ENCODE data around the gene EXOC6. TPM values are rescaled to one million over a fixed set of nuclear protein-coding genes. Genes with fewer than 3 reads are reported as not detected.

The EXOC6 gene
- total and polyA plus RNA-seq, 4 donors, result 3.0 to 17.6 (median 10.5) TPM

DNA sequence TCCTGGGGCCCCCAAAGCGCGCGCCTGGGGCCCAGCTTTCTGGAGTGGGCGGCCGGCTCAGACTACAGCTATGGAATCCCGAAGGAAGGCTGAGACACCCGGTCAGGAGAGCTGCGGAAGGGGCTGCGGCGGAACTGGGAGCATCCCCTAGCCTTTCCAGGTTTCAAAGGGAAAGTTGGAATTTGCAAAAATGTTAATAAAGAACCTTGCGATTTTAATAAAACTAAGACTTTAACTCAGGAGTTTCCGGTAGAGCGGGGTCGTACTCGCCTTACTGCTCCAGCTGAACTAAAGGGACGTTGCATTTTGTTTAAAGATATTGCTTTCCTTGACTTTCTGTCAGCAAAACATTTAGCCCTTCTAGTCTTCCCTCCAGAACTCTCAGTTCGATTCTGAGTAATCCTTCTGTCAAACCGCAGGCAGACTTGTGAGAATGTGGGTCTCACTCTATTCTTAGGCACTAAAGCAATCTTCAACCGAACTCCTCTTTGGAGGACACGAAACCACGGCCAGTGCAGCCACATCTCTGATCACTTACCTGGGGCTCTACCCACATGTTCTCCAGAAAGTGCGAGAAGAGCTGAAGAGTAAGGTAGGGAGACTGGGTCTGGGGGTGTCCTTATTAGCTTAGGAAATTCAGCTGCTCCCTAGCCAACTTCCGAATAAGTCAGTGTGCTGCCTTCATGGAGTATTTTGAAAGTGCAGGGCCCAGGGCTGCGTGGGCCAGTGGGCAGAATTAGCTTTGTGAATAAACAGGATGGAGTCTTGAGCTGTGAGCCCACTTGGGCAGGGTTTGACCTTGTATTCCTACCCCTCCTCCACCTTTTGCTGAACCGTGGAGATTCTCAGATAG is 227.3 kb downstream of the EXOC6 start:
- WGBS, 2 donors, result 60 to 62% methylated on average over 25 of the region's 25 CpGs
- no peaks in the 10 kb centered on the region for H3K36me3 ChIP-seq (ENCODE audit: control insufficient read depth in 1 of 2, insufficient read depth in 2 of 2, low read length in 1 of 2)
- no peak overlapping the region for H3K27ac ChIP-seq (ENCODE audit: low read depth in 1 of 2, low read length in 2 of 2)
- intact Hi-C loops (cut with DNase I), result no loop called here
- no peak overlapping the region for H3K4me3 ChIP-seq (ENCODE audit: low read length in 2 of 2)
- peak; percentile 21 for ATAC-seq (ENCODE audit: low FRiP score)
- no peak for DNase-seq
- H3K4me1 ChIP-seq (ENCODE audit: control insufficient read depth in 1 of 2, insufficient read depth in 2 of 2, low read length in 2 of 2), result no peaks in the 10 kb centered on the region
- no peaks in the 10 kb centered on the region for H3K9me3 ChIP-seq (ENCODE audit: control insufficient read depth, low read length)
- H3K27me3 ChIP-seq (ENCODE audit: control insufficient read depth in 1 of 2, insufficient read depth in 2 of 2, low read length in 1 of 2), result no peaks in the 10 kb centered on the region

DNA sequence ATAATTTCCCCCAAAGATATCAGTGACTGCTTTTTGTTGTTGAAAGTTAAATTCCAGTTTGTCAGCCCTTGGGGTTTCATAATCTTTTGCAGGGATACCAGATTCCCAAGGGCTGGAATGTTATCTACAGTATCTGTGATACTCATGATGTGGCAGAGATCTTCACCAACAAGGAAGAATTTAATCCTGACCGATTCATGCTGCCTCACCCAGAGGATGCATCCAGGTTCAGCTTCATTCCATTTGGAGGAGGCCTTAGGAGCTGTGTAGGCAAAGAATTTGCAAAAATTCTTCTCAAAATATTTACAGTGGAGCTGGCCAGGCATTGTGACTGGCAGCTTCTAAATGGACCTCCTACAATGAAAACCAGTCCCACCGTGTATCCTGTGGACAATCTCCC is 228.6 kb downstream of the EXOC6 start:
- no peak for ATAC-seq (ENCODE audit: low FRiP score)
- H3K27me3 ChIP-seq (ENCODE audit: control insufficient read depth in 1 of 2, insufficient read depth in 2 of 2, low read length in 1 of 2), result no peaks in the 10 kb centered on the region

GRCh38 chr10:93077860-93078337 is 229.6 kb downstream of the EXOC6 start:
- intact Hi-C loops (cut with DNase I), result no loop called here
- WGBS, 2 donors, result 90 to 92% methylated on average over 5 of the region's 5 CpGs
- H3K4me3 ChIP-seq (ENCODE audit: low read length in 2 of 2), result no peak overlapping the region
- H3K27me3 ChIP-seq (ENCODE audit: control insufficient read depth in 1 of 2, insufficient read depth in 2 of 2, low read length in 1 of 2), result no peaks in the 10 kb centered on the region
- H3K36me3 ChIP-seq (ENCODE audit: control insufficient read depth in 1 of 2, insufficient read depth in 2 of 2, low read length in 1 of 2), result no peaks in the 10 kb centered on the region
- no peaks in the 10 kb centered on the region for H3K4me1 ChIP-seq (ENCODE audit: control insufficient read depth in 1 of 2, insufficient read depth in 2 of 2, low read length in 2 of 2)
- DNase-seq (no peak), ATAC-seq (ENCODE audit: low FRiP score) (no peak)
- H3K27ac ChIP-seq (ENCODE audit: low read depth in 1 of 2, low read length in 2 of 2), result no peak overlapping the region
- no peaks in the 10 kb centered on the region for H3K9me3 ChIP-seq (ENCODE audit: control insufficient read depth, low read length)

More for the DNA sequence above, 228.6 kb downstream of the EXOC6 start:
- no peak for DNase-seq
- H3K27ac ChIP-seq (ENCODE audit: low read depth in 1 of 2, low read length in 2 of 2), result no peak overlapping the region
- intact Hi-C loops (cut with DNase I), result no loop called here
- 42 to 49% methylated on average over 2 of the region's 2 CpGs for WGBS, 2 donors
- H3K36me3 ChIP-seq (ENCODE audit: control insufficient read depth in 1 of 2, insufficient read depth in 2 of 2, low read length in 1 of 2), result no peaks in the 10 kb centered on the region
- no peaks in the 10 kb centered on the region for H3K9me3 ChIP-seq (ENCODE audit: control insufficient read depth, low read length)
- no peak overlapping the region for H3K4me3 ChIP-seq (ENCODE audit: low read length in 2 of 2)
- H3K4me1 ChIP-seq (ENCODE audit: control insufficient read depth in 1 of 2, insufficient read depth in 2 of 2, low read length in 2 of 2), result no peaks in the 10 kb centered on the region

GRCh38 chr10:93079663-93080349 is 231.5 kb downstream of the EXOC6 start:
- Histone ChIP-seq H3K27me3 (ENCODE audit: control insufficient read depth in 1 of 2, insufficient read depth in 2 of 2, low read length in 1 of 2) (no peaks in the 10 kb centered on the region), H3K36me3 (ENCODE audit: control insufficient read depth in 1 of 2, insufficient read depth in 2 of 2, low read length in 1 of 2) (no peaks in the 10 kb centered on the region), H3K4me1 (ENCODE audit: control insufficient read depth in 1 of 2, insufficient read depth in 2 of 2, low read length in 2 of 2) (no peaks in the 10 kb centered on the region), H3K9me3 (ENCODE audit: control insufficient read depth, low read length) (no peaks in the 10 kb centered on the region), H3K27ac (ENCODE audit: low read depth in 1 of 2, low read length in 2 of 2) (no peak overlapping the region), H3K4me3 (ENCODE audit: low read length in 2 of 2) (no peak overlapping the region)
- 59 to 65% methylated on average over 9 of the region's 9 CpGs for WGBS, 2 donors
- no peak for ATAC-seq (ENCODE audit: low FRiP score)
- no peak for DNase-seq
- intact Hi-C loops (cut with DNase I), result loop anchor here (2.0 to 5.0 kb wide), 2 partner anchors 207 to 209 kb away; no protein-coding TSS in a partner anchor

DNA sequence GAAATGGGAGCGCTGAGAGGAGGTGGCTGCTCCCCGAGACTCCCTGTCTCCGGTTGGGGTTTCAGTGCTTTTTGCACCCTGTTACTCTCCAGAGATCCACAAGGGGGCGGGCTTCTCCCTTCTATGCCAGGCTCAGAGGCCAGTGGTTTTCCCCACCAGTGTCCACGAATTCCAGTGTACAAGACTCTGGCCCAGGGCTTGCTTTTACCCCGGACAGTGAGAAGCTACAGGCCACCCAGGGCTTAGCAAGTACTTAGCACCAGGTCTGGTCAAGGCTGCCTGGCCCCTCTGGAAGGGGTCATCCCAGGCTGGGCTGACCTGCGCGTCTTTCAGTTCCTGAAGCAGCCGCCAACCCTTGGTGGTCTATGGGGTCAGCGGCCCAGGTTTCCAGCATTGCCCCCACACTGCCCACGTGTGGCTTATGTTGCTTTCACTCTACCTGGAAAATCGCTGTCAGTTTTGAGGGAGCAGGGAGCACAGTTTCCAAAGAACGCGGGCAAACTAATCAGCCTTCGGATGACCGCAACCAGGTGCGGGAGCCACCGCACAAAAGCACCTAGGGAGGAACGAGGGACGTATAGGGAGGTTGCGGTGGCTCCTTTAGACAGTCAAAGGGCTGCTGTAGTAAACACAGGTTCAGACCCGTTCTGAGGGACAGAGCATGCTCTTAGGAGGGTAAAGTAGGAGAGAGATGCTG is 232.2 kb downstream of the EXOC6 start:
- no peaks in the 10 kb centered on the region for H3K9me3 ChIP-seq (ENCODE audit: control insufficient read depth, low read length)
- H3K27ac ChIP-seq (ENCODE audit: low read depth in 1 of 2, low read length in 2 of 2), result no peak overlapping the region
- peak; percentile 82 for ATAC-seq (ENCODE audit: low FRiP score)
- no peaks in the 10 kb centered on the region for H3K4me1 ChIP-seq (ENCODE audit: control insufficient read depth in 1 of 2, insufficient read depth in 2 of 2, low read length in 2 of 2)
- WGBS, 2 donors, result 60% methylated on average over 22 of the region's 22 CpGs
- no peak for DNase-seq
- H3K27me3 ChIP-seq (ENCODE audit: control insufficient read depth in 1 of 2, insufficient read depth in 2 of 2, low read length in 1 of 2), result no peaks in the 10 kb centered on the region
- intact Hi-C loops (cut with DNase I), result loop anchor here (2.0 to 5.0 kb wide), 2 partner anchors 207 to 208 kb away; no protein-coding TSS in a partner anchor
- H3K36me3 ChIP-seq (ENCODE audit: control insufficient read depth in 1 of 2, insufficient read depth in 2 of 2, low read length in 1 of 2), result no peaks in the 10 kb centered on the region
- no peak overlapping the region for H3K4me3 ChIP-seq (ENCODE audit: low read length in 2 of 2)

GRCh38 chr10:93081318-93081717 is 233.0 kb downstream of the EXOC6 start:
- no peak overlapping the region for H3K4me3 ChIP-seq (ENCODE audit: low read length in 2 of 2)
- no peaks in the 10 kb centered on the region for H3K27me3 ChIP-seq (ENCODE audit: control insufficient read depth in 1 of 2, insufficient read depth in 2 of 2, low read length in 1 of 2)
- no peaks in the 10 kb centered on the region for H3K9me3 ChIP-seq (ENCODE audit: control insufficient read depth, low read length)
- ATAC-seq (ENCODE audit: low FRiP score), result no peak
- intact Hi-C loops (cut with DNase I), result loop anchor here (2.0 to 5.0 kb wide), 2 partner anchors 206 to 207 kb away; no protein-coding TSS in a partner anchor
- no peaks in the 10 kb centered on the region for H3K4me1 ChIP-seq (ENCODE audit: control insufficient read depth in 1 of 2, insufficient read depth in 2 of 2, low read length in 2 of 2)
- 82 to 83% methylated on average over 3 of the region's 3 CpGs for WGBS, 2 donors
- H3K36me3 ChIP-seq (ENCODE audit: control insufficient read depth in 1 of 2, insufficient read depth in 2 of 2, low read length in 1 of 2), result no peaks in the 10 kb centered on the region
- DNase-seq, result no peak
- no peak overlapping the region for H3K27ac ChIP-seq (ENCODE audit: low read depth in 1 of 2, low read length in 2 of 2)

DNA sequence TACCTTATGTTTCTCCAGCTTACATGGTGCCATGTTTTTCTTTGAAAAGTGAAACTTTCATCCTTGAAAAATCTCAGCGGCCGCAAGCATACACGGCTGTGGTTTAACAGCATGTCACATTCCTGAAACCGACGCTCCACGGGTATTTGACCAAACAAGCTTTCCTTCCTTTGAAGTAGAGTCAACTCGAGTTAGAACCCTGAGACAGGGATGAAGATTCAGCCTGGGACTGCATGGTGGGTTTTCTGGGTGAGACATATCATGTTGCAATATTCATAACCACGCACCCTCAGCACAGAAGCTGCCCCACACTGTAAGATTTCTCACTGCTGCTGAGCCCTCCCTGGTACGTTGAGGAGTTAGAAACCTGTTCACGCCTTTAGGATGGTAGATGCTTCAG is 233.5 kb downstream of the EXOC6 start:
- Histone ChIP-seq H3K4me3 (ENCODE audit: low read length in 2 of 2) (no peak overlapping the region), H3K27me3 (ENCODE audit: control insufficient read depth in 1 of 2, insufficient read depth in 2 of 2, low read length in 1 of 2) (no peaks in the 10 kb centered on the region), H3K27ac (ENCODE audit: low read depth in 1 of 2, low read length in 2 of 2) (no peak overlapping the region), H3K36me3 (ENCODE audit: control insufficient read depth in 1 of 2, insufficient read depth in 2 of 2, low read length in 1 of 2) (no peaks in the 10 kb centered on the region), H3K4me1 (ENCODE audit: control insufficient read depth in 1 of 2, insufficient read depth in 2 of 2, low read length in 2 of 2) (no peaks in the 10 kb centered on the region), H3K9me3 (ENCODE audit: control insufficient read depth, low read length) (no peaks in the 10 kb centered on the region)
- WGBS, 2 donors, result 80 to 82% methylated on average over 10 of the region's 10 CpGs
- DNase-seq, result no peak
- ATAC-seq (ENCODE audit: low FRiP score), result no peak
- intact Hi-C loops (cut with DNase I), result loop anchor here (2.0 to 5.0 kb wide), 2 partner anchors 205 to 207 kb away; no protein-coding TSS in a partner anchor

GRCh38 chr10:93083743-93084539 is 235.6 kb downstream of the EXOC6 start:
- Histone ChIP-seq H3K27me3 (ENCODE audit: control insufficient read depth in 1 of 2, insufficient read depth in 2 of 2, low read length in 1 of 2) (no peaks in the 10 kb centered on the region), H3K4me3 (ENCODE audit: low read length in 2 of 2) (no peak overlapping the region), H3K9me3 (ENCODE audit: control insufficient read depth, low read length) (no peaks in the 10 kb centered on the region), H3K36me3 (ENCODE audit: control insufficient read depth in 1 of 2, insufficient read depth in 2 of 2, low read length in 1 of 2) (no peaks in the 10 kb centered on the region), H3K4me1 (ENCODE audit: control insufficient read depth in 1 of 2, insufficient read depth in 2 of 2, low read length in 2 of 2) (no peaks in the 10 kb centered on the region), H3K27ac (ENCODE audit: low read depth in 1 of 2, low read length in 2 of 2) (no peak overlapping the region)
- DNase-seq, result no peak
- ATAC-seq (ENCODE audit: low FRiP score), result no peak
- WGBS, 2 donors, result 83 to 89% methylated on average over 7 of the region's 7 CpGs
- intact Hi-C loops (cut with DNase I), result loop anchor here in 1 of 2 donors (5.0 kb wide), 1 partner anchor 203 kb away; no protein-coding TSS in a partner anchor
